Measurements from ENCODE around the gene TRIM29.
"Not testable (repeated sequence)": the region's sequence is repeated elsewhere in the genome, so short reads cannot be mapped to it uniquely, and the experiment has no call there.

GRCh38 chr11:120180063-120180462 lies 42.1 kb upstream of the TRIM29 start:
- TF ChIP-seq CTCF (IDR thresholded peaks at IDR 0.05; ENCODE audit: insufficient read depth, low read depth, low read length); EZH2 (IDR thresholded peaks at IDR 0.05; ENCODE audit: insufficient read depth, low read length): not testable (repeated sequence)
